Right atrium auricular region (tissue), 2 donors: ENCODE results near the gene SLC44A4. TPM values are rescaled to one million over a fixed set of nuclear protein-coding genes. Genes with fewer than 3 reads are reported as not detected.
"Not testable (repeated sequence)": the region's sequence is repeated elsewhere in the genome, so short reads cannot be mapped to it uniquely, and the experiment has no call there.

ENCODE experiments used
- DNase-seq: peaks from one replicate; pipeline ENCODE4 v3.0.0-alpha.2; 2019; ENCODE audit warnings: low spot score
- H3K27ac ChIP-seq, 2 donors: fragments of 200-600 bp; sonication (generic); 1 replicate in 1 of 2; 2 replicates in 1 of 2; pipeline ENCODE4 v1.5.1; 2016 to 2019
- H3K27me3 ChIP-seq, 2 donors: fragments of 200-600 bp; sonication (generic); one replicate each; pipeline versions ENCODE4 v1.5.1 to v1.6.0; 2017 to 2019
- H3K36me3 ChIP-seq: fragments of 200-600 bp; sonication (generic); one replicate; pipeline ENCODE4 v1.5.1; 2016
- H3K4me1 ChIP-seq, 2 donors: fragments of 200-600 bp; sonication (generic); one replicate each; pipeline versions ENCODE4 v1.5.1 to v1.6.0; 2017 to 2019
- H3K4me3 ChIP-seq, 2 donors: fragments of 200-600 bp; sonication (generic); 1 replicate in 1 of 2; 2 replicates in 1 of 2; pipeline ENCODE4 v1.5.1; 2017 to 2019; ENCODE audit warnings: mild to moderate bottlenecking in 1 of 2, moderate library complexity in 1 of 2
- H3K9me3 ChIP-seq, 2 donors: fragments of 200-600 bp; sonication (generic); one replicate each; pipeline ENCODE4 v1.5.1; 2019
- total RNA-seq, 2 donors: library from RNA; depleted of rRNA; stranded (reverse); fragments of >200 nt; gene quantifications; one replicate each; pipeline ENCODE4 v1.1.0, GENCODE V29; 2016
- TF ChIP-seq, protein P1 (sequence below), 2 donors: fragments of 200-600 bp; sonication (generic); IDR thresholded peaks; one replicate each; pipeline ENCODE4 v1.5.1; 2019; ENCODE audit warnings: antibody characterized with exemption in 2 of 2

SLC44A4 gene
- total RNA-seq, 2 donors from 2014 or later = not detected

DNA sequence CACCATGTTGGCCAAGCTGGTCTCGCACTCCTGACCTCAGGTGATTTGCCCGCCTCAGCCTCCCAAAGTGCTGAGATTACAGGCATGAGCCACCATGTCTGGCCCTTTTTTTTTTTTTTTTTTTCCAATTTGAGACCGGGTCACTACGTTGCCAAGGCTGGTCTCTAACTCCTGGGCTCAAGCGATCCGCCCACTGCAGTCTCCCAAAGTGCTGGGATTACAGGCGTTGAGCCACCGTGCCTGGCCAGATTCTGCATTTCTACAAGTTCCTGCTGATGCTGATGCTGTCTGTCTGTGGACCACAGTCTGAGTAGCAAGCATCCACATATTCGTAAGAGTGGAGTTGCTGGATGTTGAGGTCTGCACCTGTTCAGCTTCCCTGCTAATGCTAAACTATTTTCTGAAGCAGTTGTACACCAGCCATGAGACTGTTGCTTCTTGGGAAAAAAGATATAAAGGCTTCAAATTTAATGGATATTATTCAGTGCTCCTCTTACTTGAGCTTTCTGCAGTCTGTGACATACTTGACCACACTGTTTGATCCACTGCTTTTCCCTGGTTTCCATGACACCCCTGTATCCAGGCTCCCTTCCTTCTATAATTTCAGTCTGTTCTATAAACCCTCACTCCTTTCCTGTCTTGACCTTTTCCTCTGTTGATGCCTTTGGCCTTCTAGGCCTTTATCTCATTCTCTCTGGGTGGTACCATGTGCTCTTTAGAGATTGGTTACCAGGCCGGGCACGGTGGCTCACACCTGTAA, 33.2 kb upstream of the SLC44A4 start:
- no peak overlapping the region for H3K4me3 ChIP-seq
- H3K27me3 ChIP-seq = no peaks in the 10 kb centered on the region
- DNase-seq = no peak
- TF ChIP-seq, protein P1, sequence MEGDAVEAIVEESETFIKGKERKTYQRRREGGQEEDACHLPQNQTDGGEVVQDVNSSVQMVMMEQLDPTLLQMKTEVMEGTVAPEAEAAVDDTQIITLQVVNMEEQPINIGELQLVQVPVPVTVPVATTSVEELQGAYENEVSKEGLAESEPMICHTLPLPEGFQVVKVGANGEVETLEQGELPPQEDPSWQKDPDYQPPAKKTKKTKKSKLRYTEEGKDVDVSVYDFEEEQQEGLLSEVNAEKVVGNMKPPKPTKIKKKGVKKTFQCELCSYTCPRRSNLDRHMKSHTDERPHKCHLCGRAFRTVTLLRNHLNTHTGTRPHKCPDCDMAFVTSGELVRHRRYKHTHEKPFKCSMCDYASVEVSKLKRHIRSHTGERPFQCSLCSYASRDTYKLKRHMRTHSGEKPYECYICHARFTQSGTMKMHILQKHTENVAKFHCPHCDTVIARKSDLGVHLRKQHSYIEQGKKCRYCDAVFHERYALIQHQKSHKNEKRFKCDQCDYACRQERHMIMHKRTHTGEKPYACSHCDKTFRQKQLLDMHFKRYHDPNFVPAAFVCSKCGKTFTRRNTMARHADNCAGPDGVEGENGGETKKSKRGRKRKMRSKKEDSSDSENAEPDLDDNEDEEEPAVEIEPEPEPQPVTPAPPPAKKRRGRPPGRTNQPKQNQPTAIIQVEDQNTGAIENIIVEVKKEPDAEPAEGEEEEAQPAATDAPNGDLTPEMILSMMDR (IDR thresholded peaks at IDR 0.05) = no peak
- no peaks in the 10 kb centered on the region for H3K36me3 ChIP-seq
- no peaks in the 10 kb centered on the region for H3K9me3 ChIP-seq
- H3K27ac ChIP-seq = no peak overlapping the region
- H3K4me1 ChIP-seq = no peaks in the 10 kb centered on the region

DNA sequence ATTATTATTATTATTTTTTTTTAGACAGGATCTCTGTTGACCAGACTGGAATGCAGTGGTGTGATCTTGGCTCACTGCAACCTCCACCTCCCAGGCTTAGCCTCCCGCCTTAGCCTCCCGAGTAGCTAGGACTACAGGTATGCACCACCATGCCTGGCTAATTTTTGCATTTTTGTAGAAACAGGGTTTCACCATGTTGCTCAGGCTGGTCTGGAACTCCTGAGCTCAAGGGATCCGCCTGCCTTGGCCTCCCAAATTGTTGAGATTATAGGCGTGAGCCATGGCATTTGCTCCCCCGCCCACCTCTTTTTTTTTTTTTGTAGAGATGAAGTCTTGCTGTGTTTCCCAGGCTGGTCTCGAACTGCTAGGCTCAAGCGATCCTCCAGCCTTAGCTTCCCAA, 30.5 kb upstream of the SLC44A4 start:
- not testable (repeated sequence) for H3K9me3 ChIP-seq, H3K4me3 ChIP-seq, H3K4me1 ChIP-seq, H3K27ac ChIP-seq, DNase-seq, H3K27me3 ChIP-seq, H3K36me3 ChIP-seq

DNA sequence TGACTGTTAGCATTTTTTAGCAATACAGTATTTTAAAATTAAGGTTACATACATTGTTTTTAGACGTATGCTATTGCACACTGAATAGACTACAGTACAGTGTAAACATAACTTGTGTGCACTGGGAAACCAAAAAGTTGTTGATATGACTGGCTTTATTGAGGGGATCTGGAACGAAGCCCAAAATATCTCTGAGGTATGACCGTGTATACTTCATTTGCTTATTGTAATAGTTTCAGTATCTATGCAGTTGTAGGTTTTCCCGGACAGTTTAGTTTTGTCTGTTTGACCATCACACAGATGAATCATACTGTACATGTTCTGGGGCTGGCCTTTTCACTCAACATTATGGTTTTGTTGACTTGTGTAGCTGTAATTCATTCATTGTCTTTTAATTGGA, 30.0 kb upstream of the SLC44A4 start:
- no peak for DNase-seq
- Histone ChIP-seq H3K9me3 (no peaks in the 10 kb centered on the region), H3K4me3 (no peak overlapping the region), H3K4me1 (no peaks in the 10 kb centered on the region), H3K27me3 (no peaks in the 10 kb centered on the region), H3K36me3 (no peaks in the 10 kb centered on the region), H3K27ac (no peak overlapping the region)
- TF ChIP-seq, protein P1 (IDR thresholded peaks at IDR 0.05) = no peak

DNA sequence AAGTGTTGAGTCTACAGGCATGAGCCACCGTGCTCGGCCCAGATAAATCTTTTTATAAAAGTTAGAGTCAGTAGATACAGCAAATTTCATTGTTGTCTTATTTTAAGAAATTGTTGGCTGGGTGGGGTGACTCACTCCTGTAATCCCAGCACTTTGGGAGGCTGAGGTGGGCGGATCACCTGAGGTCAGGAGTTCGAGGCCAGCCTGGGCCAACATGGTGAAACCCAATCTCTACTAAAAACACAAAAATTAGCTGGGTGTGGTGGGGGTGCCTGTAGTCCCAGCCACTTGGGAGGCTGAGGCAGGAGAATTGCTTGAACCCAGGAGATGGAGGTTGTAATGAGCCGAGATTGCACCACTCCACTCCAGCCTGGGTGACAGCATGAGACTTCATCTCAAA, 29.5 kb upstream of the SLC44A4 start:
- not testable (repeated sequence) for H3K4me1 ChIP-seq, H3K36me3 ChIP-seq, H3K4me3 ChIP-seq, H3K9me3 ChIP-seq, DNase-seq, H3K27me3 ChIP-seq, H3K27ac ChIP-seq

DNA sequence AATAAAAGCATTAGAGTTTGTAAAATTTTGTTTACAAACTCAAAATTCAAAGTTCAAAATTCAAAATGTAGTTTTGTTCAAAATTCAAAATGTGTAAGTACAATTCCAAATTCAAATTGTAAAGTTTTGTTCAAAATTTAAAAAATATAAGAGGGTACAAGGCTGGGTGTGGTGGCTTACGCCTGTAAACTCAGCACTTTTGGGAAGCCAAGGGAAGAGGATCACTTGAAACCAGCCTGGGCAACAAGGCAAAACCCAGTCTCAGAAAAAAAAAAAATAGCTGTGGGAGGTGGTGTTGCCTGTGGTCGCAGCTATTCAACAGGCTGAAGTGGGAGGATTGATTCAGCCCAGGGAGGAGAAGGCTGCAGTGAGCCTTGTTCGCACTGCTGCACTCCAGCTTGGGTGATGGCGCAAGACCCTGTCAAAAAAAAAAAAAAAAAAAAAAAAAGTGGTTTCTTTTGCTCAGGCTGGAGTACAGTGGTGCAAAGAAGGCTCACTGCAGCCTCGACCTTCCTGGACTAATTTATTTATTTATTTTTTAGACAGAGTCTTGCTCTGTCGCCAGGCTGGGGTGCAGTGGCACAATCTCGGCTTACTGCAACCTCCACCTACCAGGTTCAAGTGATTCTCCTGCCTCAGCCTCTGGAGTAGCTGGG, 28.5 kb upstream of the SLC44A4 start:
- Histone ChIP-seq H3K27ac (no peak overlapping the region), H3K9me3 (no peaks in the 10 kb centered on the region)

DNA sequence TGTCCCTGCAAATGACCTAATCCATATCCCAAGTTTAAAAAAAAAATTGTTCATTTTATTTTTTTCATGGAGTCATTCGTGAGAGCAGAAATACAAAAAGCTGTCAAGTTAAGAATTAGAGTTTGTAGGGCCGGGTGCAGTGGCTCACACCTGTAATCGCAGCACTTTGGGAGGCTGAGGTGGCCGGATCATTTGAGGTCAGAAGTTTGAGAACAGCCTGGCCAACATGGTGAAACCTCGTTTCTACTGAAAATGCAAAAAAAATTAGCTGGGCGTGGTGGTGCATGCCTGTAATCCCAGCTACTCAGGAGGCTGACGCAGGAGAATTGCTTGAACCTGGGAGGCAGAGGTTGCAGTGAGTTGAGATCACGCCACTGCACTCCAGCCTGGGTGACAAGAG, 27.9 kb upstream of the SLC44A4 start:
- not testable (repeated sequence) for DNase-seq, H3K4me1 ChIP-seq, H3K27ac ChIP-seq, H3K27me3 ChIP-seq, H3K36me3 ChIP-seq, H3K4me3 ChIP-seq, H3K9me3 ChIP-seq

More for the DNA sequence above, 28.5 kb upstream of the SLC44A4 start:
- Histone ChIP-seq H3K36me3 (no peaks in the 10 kb centered on the region), H3K27me3 (no peaks in the 10 kb centered on the region), H3K4me3 (no peak overlapping the region), H3K4me1 (peaks cover 0 to 9% of the 10 kb centered on the region in 2 donors)
- TF ChIP-seq, protein P1 (IDR thresholded peaks at IDR 0.05) = no peak
- no peak for DNase-seq

DNA sequence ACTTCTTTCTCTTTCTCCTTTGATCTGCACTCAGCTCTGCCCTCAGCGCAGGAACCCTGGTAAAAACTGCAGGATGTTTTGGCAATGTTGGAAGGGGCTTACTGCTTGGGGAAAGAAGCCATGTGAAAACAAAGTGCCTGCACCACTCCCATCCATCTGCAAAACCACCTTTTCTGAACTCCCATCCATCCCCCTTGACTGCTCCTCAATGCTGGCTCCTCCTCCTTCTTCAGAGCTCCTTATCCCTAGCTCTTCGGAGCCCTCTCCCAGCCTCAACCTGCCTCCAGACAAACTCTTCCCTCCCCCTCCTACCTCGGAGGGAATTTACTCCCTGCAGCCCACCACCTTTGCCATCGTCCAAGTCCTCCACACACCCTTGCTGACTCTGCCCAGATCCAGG, 27.3 kb upstream of the SLC44A4 start:
- TF ChIP-seq, protein P1 (IDR thresholded peaks at IDR 0.05) = no peak
- no peak overlapping the region for H3K4me3 ChIP-seq
- no peak overlapping the region for H3K27ac ChIP-seq
- H3K36me3 ChIP-seq = no peaks in the 10 kb centered on the region
- DNase-seq = no peak
- no peaks in the 10 kb centered on the region for H3K9me3 ChIP-seq
- H3K4me1 ChIP-seq = peaks cover 0 to 13% of the 10 kb centered on the region in 2 donors
- H3K27me3 ChIP-seq = no peaks in the 10 kb centered on the region
